ENCODE measurements around the gene FAM135A. TPM values are rescaled to one million over a fixed set of nuclear protein-coding genes. Genes with fewer than 3 reads are reported as not detected.

FAM135A gene
- total and polyA plus RNA-seq, 10 of the 15 experiments (the other 5 are each of a cell fraction or from before 2014, with no cell fraction given) = 3.9 to 24.5 (median 13.7) TPM

- Histone ChIP-seq H3K4me3 (no peak overlapping the region), H3K9me3 (replicated peaks; ENCODE audit: control insufficient read depth, insufficient read depth, low read length) (no peaks in the 10 kb centered on the region), H3K9ac (ENCODE audit: control insufficient read depth, insufficient read depth, low read length) (no peak overlapping the region), H3K4me2 (ENCODE audit: control insufficient read depth, insufficient read depth) (no peak overlapping the region), H3K27ac (ENCODE audit: control insufficient read depth, insufficient read depth) (no peak overlapping the region), H3K27me3 (replicated peaks in 1 of 2; ENCODE audit: control insufficient read depth in 2 of 2, insufficient read depth in 2 of 2, low read length in 1 of 2) (no peaks in the 10 kb centered on the region), H2AFZ (ENCODE audit: control insufficient read depth, low read depth, low read length) (no peak overlapping the region), H3K79me2 (ENCODE audit: control insufficient read depth, insufficient read depth, low read length) (peaks cover 7% of the 10 kb centered on the region), H4K20me1 (ENCODE audit: control insufficient read depth, insufficient read depth) (no peaks in the 10 kb centered on the region), H3K36me3 (ENCODE audit: control insufficient read depth in 2 of 2, insufficient read depth in 2 of 2, low read length in 1 of 2) (no peaks in the 10 kb centered on the region), H3K4me1 (ENCODE audit: control insufficient read depth, insufficient read depth, low read length) (peaks cover 4% of the 10 kb centered on the region; the same call in 1 of the 2 replicates)
- CTCF ChIA-PET = interaction anchor here (0.8 to 1.0 kb wide), 2 partner anchors 17 to 45 kb away, joined by 3 read pairs; no protein-coding TSS in a partner anchor
- RAD21 ChIA-PET (ENCODE audit: unreplicated experiment) = no interaction called here
- no TSS peak for BruUV-seq (replicated peaks)
- DNase-seq (ENCODE audit: low read depth, low spot score) = no peak
- WGBS (ENCODE audit: insufficient coverage, insufficient replicate concordance, low lambda C conversion rate, missing lambda C conversion rate) = 75% methylated on average over 6 of the region's 6 CpGs
- ATAC-seq = no peak
- POLR2A ChIA-PET = no interaction called here
- no peak for FAIRE-seq
- in situ Hi-C loops (cut with MboI) (no loop called here), intact Hi-C loops (cut with micrococcal nuclease; ENCODE audit: unreplicated experiment) (no loop called here)
- no peak for TF ChIP-seq ZBTB33 (IDR thresholded peaks at IDR 0.05)
- no peak for TF ChIP-seq NRF1 (conservative IDR thresholded peaks at IDR 0.05; ENCODE audit: low read depth, low read length)
- TF ChIP-seq, protein P1, sequence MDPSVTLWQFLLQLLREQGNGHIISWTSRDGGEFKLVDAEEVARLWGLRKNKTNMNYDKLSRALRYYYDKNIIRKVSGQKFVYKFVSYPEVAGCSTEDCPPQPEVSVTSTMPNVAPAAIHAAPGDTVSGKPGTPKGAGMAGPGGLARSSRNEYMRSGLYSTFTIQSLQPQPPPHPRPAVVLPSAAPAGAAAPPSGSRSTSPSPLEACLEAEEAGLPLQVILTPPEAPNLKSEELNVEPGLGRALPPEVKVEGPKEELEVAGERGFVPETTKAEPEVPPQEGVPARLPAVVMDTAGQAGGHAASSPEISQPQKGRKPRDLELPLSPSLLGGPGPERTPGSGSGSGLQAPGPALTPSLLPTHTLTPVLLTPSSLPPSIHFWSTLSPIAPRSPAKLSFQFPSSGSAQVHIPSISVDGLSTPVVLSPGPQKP (IDR thresholded peaks at IDR 0.05; ENCODE audit: low read depth, low read length) = no peak
- TF ChIP-seq MYC (IDR thresholded peaks at IDR 0.05; ENCODE audit: insufficient read depth, insufficient read length, insufficient replicate concordance, low read length, severe bottlenecking) = no peak
- TF ChIP-seq KAT2A (conservative IDR thresholded peaks at IDR 0.05; ENCODE audit: control insufficient read depth, low read depth, low read length) = no peak
- no peak for TF ChIP-seq FOXM1 (IDR thresholded peaks at IDR 0.05; ENCODE audit: low read depth, low read length)
- no peak for TF ChIP-seq ZNF274 (IDR thresholded peaks at IDR 0.05; ENCODE audit: insufficient read depth, insufficient read length)
- no peak for TF ChIP-seq IKZF2 (IDR thresholded peaks at IDR 0.05)
- no peak for TF ChIP-seq BMI1 (IDR thresholded peaks at IDR 0.05; ENCODE audit: borderline replicate concordance)
- no peak for TF ChIP-seq ZSCAN29 (IDR thresholded peaks at IDR 0.05)
- TF ChIP-seq KLF5 (IDR thresholded peaks at IDR 0.05; ENCODE audit: partially characterized antibody) = no peak
- TF ChIP-seq GABPA (IDR thresholded peaks at IDR 0.05; ENCODE audit: low read depth) = no peak
- TF ChIP-seq RUNX3 (IDR thresholded peaks at IDR 0.05; ENCODE audit: low read length) = no peak
- TF ChIP-seq PKNOX1 (IDR thresholded peaks at IDR 0.05) = no peak
- no peak for TF ChIP-seq RBBP5 (conservative IDR thresholded peaks at IDR 0.05)
- no peak for TF ChIP-seq IRF3 (IDR thresholded peaks at IDR 0.05)
- SMC1A ChIA-PET (ENCODE audit: uncharacterized antibody, unreplicated experiment) = interaction anchor here (1.0 kb wide), 1 partner anchor 292 kb away, joined by 3 read pairs; no protein-coding TSS in a partner anchor
These were observed 150.2 kb downstream of the FAM135A start for GRCh38 chr6:70563530-70563929.

All from GM12878 (cell line).